Prostate gland (tissue), 2 donors: ENCODE data around the gene FAM120B.

Source experiments
- CTCF ChIP-seq, 4 experiments: fragments of 200-600 bp in 2 of 4; fragments of 450-650 bp in 2 of 4; sonication (generic) in 2 of 4; IDR thresholded peaks; 1 replicate in 3 of 4; 2 replicates in 1 of 4; pipeline ENCODE4 v1.5.1; 2016 to 2019; ENCODE audit warnings: antibody characterized with exemption in 4 of 4, mild to moderate bottlenecking in 2 of 4, moderate library complexity in 2 of 4
- POLR2A ChIP-seq: fragments of 450-650 bp; IDR thresholded peaks from one replicate; pipeline ENCODE4 v1.6.1; 2016; ENCODE audit warnings: antibody characterized with exemption, mild to moderate bottlenecking

DNA sequence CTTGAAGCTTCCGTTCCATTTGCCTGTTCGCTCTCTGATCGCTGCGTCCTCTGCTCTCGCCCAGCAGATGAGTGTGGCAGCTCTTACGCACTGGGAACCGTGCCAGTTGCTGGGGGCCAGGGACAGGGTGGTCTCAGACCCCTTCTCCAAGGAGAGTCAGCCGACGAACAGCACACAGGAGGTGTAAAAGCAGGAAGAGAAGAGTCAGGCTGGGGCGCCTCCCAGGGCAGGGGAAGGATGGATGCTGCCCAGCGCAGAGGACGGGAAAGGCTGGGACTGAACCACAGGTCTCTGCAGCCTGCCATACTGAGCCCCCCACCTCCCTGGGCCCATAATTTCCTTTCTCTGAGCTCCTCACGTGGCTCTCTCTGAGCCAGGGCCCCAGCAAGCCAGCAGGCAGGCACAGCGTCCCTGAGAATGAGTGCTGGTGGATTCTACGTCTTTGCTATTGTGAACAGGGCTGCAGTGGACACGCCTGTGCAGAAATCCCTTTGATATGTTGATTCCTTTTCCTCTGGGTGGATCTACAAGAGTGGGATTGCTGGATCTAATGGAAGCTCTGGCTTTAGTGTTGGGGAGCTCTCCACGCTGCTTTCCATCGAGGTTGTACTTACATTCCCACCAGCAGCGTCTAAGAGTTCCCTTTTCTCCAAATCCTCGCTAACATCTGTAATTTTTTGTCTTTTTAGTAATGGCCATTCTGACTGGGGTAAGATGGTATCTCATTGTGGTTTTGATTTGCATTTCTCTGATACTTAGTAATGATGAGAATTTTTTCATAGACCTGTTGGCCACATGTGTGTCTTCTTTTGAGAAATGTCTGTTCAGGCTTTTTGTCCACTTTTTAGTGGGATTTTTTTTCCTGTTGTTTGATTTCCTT is 142.4 kb downstream of the FAM120B start:
- TF ChIP-seq CTCF (IDR thresholded peaks at IDR 0.05), result no peak
- no peak for TF ChIP-seq POLR2A
